ENCODE measurements around the gene NPHP3. TPM values are rescaled to one million over a fixed set of nuclear protein-coding genes. Genes with fewer than 3 reads are reported as not detected.

The NPHP3 gene
- total and polyA plus RNA-seq, 4 donors = 3.0 to 19.7 (median 6.3) TPM

DNA sequence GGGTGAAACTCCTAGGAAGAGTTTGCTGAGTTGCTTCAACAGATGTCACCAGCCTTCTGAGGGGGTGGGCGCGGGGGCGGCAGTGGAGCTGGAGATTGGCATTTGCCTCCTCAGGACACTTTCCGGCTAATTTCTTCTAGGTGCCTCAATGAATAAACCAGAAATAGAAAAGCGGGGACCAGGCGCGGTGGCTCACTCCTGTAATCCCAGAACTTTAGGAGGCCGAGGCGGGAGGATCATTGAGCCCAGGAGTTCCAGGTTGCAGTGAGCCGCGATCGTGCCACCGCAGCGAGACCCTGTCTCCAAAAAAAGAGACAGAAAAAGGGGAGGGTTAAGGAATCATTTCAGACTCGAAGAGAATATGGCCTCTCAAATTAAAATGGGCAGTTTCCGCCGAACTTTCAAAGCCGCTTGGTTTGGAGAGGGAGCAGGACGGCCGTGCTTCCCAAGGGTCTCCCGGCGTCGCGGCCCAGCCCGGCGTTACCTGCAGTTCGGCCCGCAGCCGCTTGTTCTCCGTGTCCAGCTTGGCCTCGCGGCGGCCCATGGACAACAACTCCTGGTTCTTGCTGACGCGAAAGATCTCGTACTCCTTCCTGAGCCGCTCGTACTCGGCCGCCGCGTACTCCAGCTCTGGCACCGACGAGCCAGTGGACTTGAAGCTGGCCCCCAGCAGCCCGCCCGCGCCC, 587 bp downstream of the NPHP3 start:
- peaks cover 7 to 24% (median 11%) of the 10 kb centered on the region in 4 donors for H3K4me1 ChIP-seq (ENCODE audit: control insufficient read depth in 4 of 4, insufficient read depth in 4 of 4, low read length in 3 of 4)
- DNase-seq (ENCODE audit: low spot score) = no peak
- peak overlapping the region; percentile 73 to 93 for H3K27ac ChIP-seq (ENCODE audit: low read depth in 1 of 2, low read length in 2 of 2)
- H3K36me3 ChIP-seq (ENCODE audit: control insufficient read depth in 4 of 4, insufficient read depth in 3 of 4, low read depth in 1 of 4, low read length in 3 of 4) = peaks cover 0 to 4% (median under 1%) of the 10 kb centered on the region in 4 donors
- peak overlapping the region; percentile 43 to 94 (median 82) for H3K4me3 ChIP-seq (ENCODE audit: low read depth in 1 of 3, low read length in 3 of 3)
- no peaks in the 10 kb centered on the region for H3K27me3 ChIP-seq (ENCODE audit: control insufficient read depth in 4 of 4, insufficient read depth in 4 of 4, low read length in 3 of 4)
- H3K9me3 ChIP-seq (ENCODE audit: control insufficient read depth in 4 of 4, low read length in 3 of 4) = no peaks in the 10 kb centered on the region
- peak overlapping the region; percentile 44 to 76 for H3K9ac ChIP-seq (ENCODE audit: low read depth in 1 of 2, low read length in 2 of 2)
- TF ChIP-seq, protein P1, sequence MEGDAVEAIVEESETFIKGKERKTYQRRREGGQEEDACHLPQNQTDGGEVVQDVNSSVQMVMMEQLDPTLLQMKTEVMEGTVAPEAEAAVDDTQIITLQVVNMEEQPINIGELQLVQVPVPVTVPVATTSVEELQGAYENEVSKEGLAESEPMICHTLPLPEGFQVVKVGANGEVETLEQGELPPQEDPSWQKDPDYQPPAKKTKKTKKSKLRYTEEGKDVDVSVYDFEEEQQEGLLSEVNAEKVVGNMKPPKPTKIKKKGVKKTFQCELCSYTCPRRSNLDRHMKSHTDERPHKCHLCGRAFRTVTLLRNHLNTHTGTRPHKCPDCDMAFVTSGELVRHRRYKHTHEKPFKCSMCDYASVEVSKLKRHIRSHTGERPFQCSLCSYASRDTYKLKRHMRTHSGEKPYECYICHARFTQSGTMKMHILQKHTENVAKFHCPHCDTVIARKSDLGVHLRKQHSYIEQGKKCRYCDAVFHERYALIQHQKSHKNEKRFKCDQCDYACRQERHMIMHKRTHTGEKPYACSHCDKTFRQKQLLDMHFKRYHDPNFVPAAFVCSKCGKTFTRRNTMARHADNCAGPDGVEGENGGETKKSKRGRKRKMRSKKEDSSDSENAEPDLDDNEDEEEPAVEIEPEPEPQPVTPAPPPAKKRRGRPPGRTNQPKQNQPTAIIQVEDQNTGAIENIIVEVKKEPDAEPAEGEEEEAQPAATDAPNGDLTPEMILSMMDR (IDR thresholded peaks at IDR 0.05; ENCODE audit: low read depth, low read length, missing input control) = peak; percentile 36
- peak; percentile 20 for TF ChIP-seq YY1 (IDR thresholded peaks at IDR 0.05)
- TF ChIP-seq, protein P2, sequence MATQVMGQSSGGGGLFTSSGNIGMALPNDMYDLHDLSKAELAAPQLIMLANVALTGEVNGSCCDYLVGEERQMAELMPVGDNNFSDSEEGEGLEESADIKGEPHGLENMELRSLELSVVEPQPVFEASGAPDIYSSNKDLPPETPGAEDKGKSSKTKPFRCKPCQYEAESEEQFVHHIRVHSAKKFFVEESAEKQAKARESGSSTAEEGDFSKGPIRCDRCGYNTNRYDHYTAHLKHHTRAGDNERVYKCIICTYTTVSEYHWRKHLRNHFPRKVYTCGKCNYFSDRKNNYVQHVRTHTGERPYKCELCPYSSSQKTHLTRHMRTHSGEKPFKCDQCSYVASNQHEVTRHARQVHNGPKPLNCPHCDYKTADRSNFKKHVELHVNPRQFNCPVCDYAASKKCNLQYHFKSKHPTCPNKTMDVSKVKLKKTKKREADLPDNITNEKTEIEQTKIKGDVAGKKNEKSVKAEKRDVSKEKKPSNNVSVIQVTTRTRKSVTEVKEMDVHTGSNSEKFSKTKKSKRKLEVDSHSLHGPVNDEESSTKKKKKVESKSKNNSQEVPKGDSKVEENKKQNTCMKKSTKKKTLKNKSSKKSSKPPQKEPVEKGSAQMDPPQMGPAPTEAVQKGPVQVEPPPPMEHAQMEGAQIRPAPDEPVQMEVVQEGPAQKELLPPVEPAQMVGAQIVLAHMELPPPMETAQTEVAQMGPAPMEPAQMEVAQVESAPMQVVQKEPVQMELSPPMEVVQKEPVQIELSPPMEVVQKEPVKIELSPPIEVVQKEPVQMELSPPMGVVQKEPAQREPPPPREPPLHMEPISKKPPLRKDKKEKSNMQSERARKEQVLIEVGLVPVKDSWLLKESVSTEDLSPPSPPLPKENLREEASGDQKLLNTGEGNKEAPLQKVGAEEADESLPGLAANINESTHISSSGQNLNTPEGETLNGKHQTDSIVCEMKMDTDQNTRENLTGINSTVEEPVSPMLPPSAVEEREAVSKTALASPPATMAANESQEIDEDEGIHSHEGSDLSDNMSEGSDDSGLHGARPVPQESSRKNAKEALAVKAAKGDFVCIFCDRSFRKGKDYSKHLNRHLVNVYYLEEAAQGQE (IDR thresholded peaks at IDR 0.05) = no peak
- WGBS = 5% methylated on average over 47 of the region's 47 CpGs

DNA sequence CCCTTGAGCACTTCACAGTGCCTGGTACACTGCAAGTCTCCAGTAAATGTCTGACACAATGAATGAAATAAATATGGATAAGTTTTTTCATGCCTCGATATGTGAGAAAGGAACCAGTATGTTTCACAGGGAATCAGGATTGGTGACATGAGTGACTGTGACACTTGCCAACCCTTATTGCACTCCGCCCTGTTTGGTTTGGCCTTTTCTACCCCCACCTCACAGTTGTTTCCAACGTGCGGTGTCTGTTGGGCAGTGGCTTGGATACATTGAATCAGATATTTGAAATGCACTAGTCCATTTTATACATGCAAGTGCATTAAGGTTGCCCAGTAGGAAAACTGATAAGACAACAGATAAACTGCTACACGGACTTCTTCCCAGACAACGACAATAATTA, 2.0 kb downstream of the NPHP3 start:
- peaks cover 0 to 8% (median 3%) of the 10 kb centered on the region in 4 donors for H3K36me3 ChIP-seq (ENCODE audit: control insufficient read depth in 4 of 4, insufficient read depth in 3 of 4, low read depth in 1 of 4, low read length in 3 of 4)
- no peaks in the 10 kb centered on the region for H3K27me3 ChIP-seq (ENCODE audit: control insufficient read depth in 4 of 4, insufficient read depth in 4 of 4, low read length in 3 of 4)
- H3K27ac ChIP-seq (ENCODE audit: low read depth in 1 of 2, low read length in 2 of 2) = no peak overlapping the region
- H3K4me3 ChIP-seq (ENCODE audit: low read depth in 1 of 3, low read length in 3 of 3) = peak overlapping the region in 1 of 3 donors; percentile 6
- no peak for DNase-seq (ENCODE audit: low spot score)
- no peaks in the 10 kb centered on the region for H3K9me3 ChIP-seq (ENCODE audit: control insufficient read depth in 4 of 4, low read length in 3 of 4)
- TF ChIP-seq HNF4A (conservative IDR thresholded peaks at IDR 0.05) = peak in 1 of 2 donors; percentile 12
- TF ChIP-seq YY1 (IDR thresholded peaks at IDR 0.05) = no peak
- TF ChIP-seq, protein P3, sequence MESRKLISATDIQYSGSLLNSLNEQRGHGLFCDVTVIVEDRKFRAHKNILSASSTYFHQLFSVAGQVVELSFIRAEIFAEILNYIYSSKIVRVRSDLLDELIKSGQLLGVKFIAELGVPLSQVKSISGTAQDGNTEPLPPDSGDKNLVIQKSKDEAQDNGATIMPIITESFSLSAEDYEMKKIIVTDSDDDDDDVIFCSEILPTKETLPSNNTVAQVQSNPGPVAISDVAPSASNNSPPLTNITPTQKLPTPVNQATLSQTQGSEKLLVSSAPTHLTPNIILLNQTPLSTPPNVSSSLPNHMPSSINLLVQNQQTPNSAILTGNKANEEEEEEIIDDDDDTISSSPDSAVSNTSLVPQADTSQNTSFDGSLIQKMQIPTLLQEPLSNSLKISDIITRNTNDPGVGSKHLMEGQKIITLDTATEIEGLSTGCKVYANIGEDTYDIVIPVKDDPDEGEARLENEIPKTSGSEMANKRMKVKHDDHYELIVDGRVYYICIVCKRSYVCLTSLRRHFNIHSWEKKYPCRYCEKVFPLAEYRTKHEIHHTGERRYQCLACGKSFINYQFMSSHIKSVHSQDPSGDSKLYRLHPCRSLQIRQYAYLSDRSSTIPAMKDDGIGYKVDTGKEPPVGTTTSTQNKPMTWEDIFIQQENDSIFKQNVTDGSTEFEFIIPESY (IDR thresholded peaks at IDR 0.05) = no peak
- peaks cover 10 to 24% (median 11%) of the 10 kb centered on the region in 4 donors for H3K4me1 ChIP-seq (ENCODE audit: control insufficient read depth in 4 of 4, insufficient read depth in 4 of 4, low read length in 3 of 4)
- H3K9ac ChIP-seq (ENCODE audit: low read depth in 1 of 2, low read length in 2 of 2) = no peak overlapping the region
- WGBS = 22% methylated on average over 6 of the region's 6 CpGs

DNA sequence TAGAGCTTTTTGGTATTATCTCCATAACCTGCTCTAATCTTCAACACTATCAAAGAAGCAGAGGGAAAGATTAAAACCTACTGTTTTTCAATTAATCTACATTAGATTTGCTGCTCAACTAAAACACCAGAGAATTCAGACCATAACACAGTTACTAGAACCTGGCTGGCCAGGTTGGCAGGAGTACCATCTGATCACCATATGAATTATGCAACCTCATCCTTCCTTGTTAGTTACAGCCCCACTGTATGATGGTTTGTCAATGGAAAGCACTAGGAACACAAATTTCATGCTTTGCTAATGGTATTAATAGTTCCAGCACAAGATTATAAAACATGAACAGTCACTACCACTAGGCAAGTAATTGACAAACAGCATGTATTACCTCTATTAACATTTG, 5.8 kb downstream of the NPHP3 start:
- H3K27me3 ChIP-seq (ENCODE audit: control insufficient read depth in 4 of 4, insufficient read depth in 4 of 4, low read length in 3 of 4) = no peaks in the 10 kb centered on the region
- peaks cover 5 to 15% (median 8%) of the 10 kb centered on the region in 4 donors for H3K4me1 ChIP-seq (ENCODE audit: control insufficient read depth in 4 of 4, insufficient read depth in 4 of 4, low read length in 3 of 4)
- no peak overlapping the region for H3K27ac ChIP-seq (ENCODE audit: low read depth in 1 of 2, low read length in 2 of 2)
- no peak overlapping the region for H3K4me3 ChIP-seq (ENCODE audit: low read depth in 1 of 3, low read length in 3 of 3)
- no peaks in the 10 kb centered on the region for H3K9me3 ChIP-seq (ENCODE audit: control insufficient read depth in 4 of 4, low read length in 3 of 4)
- TF ChIP-seq YY1 (IDR thresholded peaks at IDR 0.05) (no peak), GABPA (IDR thresholded peaks at IDR 0.05 in 1 of 2, conservative IDR thresholded peaks at IDR 0.05 in 1 of 2) (no peak), NR2F2 (IDR thresholded peaks at IDR 0.05) (no peak), FOXA2 (IDR thresholded peaks at IDR 0.05) (no peak), JUND (IDR thresholded peaks at IDR 0.05) (no peak), HNF4G (IDR thresholded peaks at IDR 0.05) (no peak), TAF1 (conservative IDR thresholded peaks at IDR 0.05) (no peak), HNF4A (conservative IDR thresholded peaks at IDR 0.05) (no peak)
- TF ChIP-seq, protein P4, sequence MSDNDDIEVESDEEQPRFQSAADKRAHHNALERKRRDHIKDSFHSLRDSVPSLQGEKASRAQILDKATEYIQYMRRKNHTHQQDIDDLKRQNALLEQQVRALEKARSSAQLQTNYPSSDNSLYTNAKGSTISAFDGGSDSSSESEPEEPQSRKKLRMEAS (IDR thresholded peaks at IDR 0.05) = no peak
- H3K36me3 ChIP-seq (ENCODE audit: control insufficient read depth in 4 of 4, insufficient read depth in 3 of 4, low read depth in 1 of 4, low read length in 3 of 4) = peaks cover 1 to 25% (median 7%) of the 10 kb centered on the region in 4 donors
- H3K9ac ChIP-seq (ENCODE audit: low read depth in 1 of 2, low read length in 2 of 2) = no peak overlapping the region
- DNase-seq (ENCODE audit: low spot score) = no peak

Data from liver (tissue), 9 donors.